Cardiac septum (tissue), 1 donor: ENCODE measurements around the gene MYOM3. TPM values are rescaled to one million over a fixed set of nuclear protein-coding genes. Genes with fewer than 3 reads are reported as not detected.
"Not testable (repeated sequence)": the region's sequence is repeated elsewhere in the genome, so short reads cannot be mapped to it uniquely, and the experiment has no call there.

Experiments used
- DNase-seq: peaks from one replicate; pipeline ENCODE4 v3.0.0-alpha.2; 2020; ENCODE audit warnings: low spot score
- intact Hi-C: fragments of 100-400 bp; cut with DNase I; formaldehyde crosslinking; loops from one replicate; pipeline ENCODE4 v1.14.0; 2022
- total RNA-seq: library from RNA; stranded (reverse); fragmentation: NEBNext Ultra II Directional; extraction: Animal tissue kit (Norgen Biotek cat#: 25700); gene quantifications from one replicate; pipeline ENCODE4 v1.2.1, GENCODE V29; 2021
- donor health status: DM: no; HTN: no; CAD: no.

The MYOM3 gene
- total RNA-seq, 1 donor from 2014 or later = 249 TPM

DNA sequence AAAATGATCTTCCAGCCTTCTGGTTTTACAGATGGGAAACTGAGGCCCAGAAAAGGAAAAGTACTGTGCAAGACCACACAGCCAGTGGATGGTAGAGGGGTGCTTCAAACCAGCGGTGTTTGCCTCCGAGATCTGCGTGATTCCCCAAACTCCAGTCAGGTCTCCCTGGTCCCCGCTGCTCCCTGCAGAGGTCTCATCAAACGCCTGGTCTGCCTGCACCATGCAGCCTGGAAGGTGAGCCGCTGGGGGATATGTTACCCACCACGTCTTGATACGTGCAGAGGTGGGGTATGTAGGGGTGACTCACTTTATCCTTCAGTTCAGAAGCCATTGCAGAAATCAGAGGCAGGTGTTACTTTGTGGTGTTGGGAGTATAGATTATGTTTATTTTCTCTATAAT is 56.3 kb downstream of the MYOM3 start:
- intact Hi-C loops = no loop called here

DNA sequence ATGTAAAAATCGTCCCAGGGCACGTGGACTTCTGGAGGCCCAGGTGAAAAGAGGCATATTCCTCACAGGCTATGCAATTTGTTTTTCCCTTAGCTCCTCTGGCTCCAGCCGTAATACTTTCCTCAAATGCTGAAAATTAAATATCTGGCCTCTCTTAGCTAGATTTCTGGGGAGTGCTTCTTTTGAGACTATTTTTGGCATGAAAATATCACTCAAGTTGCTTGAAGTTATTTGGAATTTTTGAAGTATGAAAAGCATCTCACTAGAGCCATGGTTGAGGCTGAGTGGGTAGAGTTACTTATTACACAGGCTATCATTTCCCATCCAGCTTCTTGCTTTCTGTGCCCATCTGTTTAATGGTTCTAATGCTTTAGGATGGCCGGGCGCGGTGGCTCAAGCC is 59.7 kb downstream of the MYOM3 start:
- intact Hi-C loops = no loop called here
- no peak for DNase-seq

More for the DNA sequence above, 56.3 kb downstream of the MYOM3 start:
- no peak for DNase-seq

DNA sequence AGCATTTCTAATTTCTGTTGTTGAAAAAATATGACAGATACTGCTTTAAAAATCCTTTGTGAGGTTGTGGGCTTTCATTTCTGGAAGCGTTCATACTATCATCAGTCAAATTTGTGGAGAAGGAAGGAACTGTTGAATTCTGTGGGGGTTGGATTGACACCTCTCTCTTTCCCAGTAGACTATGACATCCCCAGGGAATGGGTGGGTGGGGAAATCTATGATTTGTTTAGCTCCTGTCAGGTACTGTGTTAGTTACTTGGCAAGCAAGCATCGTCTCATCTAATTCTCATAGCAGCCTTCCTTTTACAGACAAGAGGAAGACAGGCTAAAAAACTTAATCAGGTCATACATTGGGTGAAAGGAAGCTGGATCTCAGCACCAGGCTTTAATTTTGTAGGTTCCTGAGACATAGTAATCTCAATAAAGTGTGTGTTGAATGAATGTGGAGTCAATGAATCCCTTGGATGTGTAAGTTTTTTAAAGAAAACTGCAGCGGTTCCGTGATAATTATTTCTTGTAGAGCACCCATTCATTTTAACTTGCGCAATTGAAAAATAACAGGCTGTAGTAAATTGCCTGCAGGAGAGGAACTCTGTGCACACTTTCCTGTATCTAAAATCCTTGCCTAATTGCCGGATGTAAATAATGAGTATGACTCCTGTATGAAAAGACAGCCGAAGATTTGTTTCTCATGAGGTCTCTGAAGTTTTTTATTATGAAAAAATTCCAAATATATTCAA is 60.6 kb downstream of the MYOM3 start:
- no peak for DNase-seq
- intact Hi-C loops = no loop called here

DNA sequence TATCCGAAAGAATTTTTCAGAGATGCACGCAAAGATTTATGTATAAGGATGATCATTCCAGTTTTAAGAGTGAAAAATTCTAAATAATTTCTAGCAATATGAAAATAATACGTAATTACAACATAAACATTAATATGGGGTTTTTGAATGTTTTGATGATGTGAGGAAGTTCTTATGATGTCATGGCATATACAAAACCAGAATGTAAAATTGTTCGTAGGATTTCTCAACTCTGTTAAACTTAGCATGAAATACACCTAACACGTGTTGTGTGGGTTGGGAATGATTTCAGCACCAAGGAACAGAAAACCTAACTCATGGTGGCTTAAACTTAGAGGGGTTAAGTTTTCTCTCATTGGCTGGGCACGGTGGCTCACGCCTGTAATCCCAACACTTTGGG is 62.2 kb downstream of the MYOM3 start:
- DNase-seq = no peak
- intact Hi-C loops = no loop called here

DNA sequence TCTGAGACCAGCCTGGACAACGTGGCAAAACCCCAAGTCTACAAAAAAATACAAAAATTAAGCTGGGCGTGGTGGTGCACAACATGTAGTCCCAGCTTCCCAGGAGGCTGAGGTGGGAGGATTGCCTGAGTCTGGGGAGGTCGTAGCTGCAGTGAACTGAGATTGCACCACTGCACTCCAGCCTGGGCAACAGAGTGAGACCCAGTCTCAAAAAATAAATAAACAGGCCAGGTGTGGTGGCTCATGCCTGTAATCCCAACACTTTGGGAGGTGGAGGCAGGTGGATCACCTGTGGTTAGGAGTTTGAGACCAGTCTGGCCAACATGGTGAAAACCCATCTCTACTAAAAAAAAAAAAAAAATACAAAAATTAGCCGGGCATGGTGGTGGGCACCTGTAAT is 63.0 kb downstream of the MYOM3 start:
- not testable (repeated sequence) for DNase-seq

DNA sequence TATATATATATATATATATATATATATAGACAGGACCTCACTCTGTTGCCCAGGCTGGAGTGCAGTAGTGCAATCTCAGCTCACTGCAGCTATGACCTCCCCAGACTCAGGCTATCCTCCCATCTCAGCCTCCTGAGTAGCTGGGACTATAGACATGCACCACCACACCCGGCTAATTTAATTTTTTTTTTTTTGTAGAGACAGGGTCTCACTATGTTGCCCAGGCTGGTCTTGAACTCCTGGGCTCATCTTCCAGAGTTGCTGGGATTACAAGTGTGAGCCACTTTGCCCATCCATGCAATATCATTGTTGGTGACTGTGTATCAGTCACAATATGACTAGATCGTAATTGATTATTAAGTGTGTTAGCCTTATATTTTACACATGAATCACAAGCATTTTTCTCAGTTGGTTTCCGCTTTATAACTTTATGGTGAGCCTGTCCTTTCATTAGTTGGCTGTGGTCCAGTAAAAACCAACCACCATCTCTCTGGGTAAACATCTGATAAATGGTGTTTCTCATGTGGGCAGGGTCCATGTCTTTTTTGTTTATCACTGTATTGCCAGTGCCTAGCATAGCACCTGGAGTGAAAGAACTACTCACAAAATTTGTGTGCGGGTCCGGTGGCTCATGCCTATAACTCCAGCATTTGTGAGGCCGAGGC is 63.6 kb downstream of the MYOM3 start:
- DNase-seq = no peak
- intact Hi-C loops = no loop called here

More for the DNA sequence above, 63.0 kb downstream of the MYOM3 start:
- intact Hi-C loops = not testable (repeated sequence)

DNA sequence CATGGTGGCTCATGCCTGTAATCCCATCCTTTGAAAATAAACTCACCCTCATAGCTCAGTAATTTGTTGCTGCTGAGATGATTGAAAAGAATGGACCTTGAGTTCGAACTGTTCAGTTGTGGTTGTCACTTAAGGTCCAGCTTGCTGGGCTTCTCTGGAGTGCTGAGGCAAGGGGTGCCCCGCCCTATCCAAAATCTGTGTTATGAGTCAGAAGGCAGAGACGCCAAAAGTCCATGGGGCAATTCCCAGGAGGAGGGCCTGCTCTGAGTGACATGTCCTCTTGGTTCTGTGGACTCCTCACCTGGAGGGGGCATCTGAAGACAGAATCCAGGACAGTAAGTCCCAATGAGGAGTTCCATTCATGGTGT is 64.8 kb downstream of the MYOM3 start:
- no peak for DNase-seq
- intact Hi-C loops = no loop called here

DNA sequence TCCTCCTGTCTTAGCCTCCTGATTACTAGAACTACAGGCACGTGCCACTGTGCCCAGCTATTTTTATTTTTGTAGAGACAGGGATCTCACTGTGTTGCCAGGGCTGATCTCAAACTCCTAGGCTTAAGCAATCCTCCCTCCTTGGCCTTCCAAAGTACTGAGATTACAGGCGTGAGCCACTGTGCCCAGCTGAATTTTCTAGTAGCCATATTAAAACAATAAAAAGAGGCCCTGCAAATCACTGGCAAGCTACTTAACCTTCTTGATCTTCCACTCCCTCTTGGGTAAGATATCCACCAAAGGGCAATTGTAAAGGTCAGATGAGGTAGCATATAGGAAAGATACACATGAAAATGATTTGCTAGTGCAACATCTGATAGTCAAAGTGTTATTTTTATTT is 66.2 kb downstream of the MYOM3 start:
- no peak for DNase-seq
- intact Hi-C loops = no loop called here

DNA sequence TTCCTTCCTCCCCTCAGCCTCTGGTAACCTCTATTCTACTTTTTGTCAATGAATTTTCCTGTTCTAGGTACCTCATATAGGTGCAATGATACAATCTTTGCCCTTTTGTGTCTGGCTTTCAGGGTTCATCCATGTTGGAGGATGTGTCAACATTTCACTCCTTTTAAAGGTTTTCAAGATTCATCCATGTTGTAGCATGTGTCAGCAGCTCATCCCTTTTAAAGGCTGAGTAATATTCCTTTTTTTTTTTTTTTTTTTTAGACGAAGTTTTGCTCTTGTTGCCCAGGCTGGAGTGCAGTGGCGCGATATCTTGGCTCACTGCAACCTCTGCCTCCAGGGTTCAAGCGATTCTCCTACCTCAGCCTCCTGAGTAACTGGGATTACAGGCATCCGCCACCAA is 67.3 kb downstream of the MYOM3 start:
- DNase-seq, intact Hi-C loops: not testable (repeated sequence)

DNA sequence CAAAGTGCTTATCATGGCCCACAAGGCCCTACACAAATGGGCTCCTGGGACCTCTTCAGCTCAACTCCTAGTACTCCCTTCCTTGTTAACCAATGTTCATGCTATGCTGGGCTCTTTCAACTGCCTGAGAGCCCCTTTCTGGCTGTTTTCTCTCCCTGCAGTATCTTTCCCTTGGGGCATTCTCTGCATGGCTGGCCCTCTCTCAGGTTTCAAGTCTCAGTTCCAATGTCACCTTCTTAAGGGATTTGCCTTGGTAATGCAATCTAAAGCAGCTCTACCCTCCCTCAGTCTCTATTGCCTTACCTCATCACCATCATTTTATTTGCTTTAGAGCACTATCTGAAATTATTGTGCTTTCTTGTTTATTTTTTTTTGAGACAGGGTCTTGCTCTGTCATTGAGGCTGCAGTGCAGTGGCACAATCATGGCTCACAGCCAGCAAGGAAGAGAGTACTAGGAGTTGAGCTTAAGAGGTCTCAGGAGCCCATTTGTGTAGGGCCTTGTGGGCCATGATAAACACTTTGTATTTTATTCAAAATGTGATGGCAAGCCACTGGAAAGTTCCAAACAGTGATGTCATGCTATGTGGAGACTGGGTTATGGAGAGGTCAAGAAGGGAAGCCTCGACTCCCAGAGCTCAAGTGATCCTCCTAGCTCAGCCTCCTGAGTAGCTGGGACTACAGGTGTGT is 68.4 kb downstream of the MYOM3 start:
- no peak for DNase-seq

DNA sequence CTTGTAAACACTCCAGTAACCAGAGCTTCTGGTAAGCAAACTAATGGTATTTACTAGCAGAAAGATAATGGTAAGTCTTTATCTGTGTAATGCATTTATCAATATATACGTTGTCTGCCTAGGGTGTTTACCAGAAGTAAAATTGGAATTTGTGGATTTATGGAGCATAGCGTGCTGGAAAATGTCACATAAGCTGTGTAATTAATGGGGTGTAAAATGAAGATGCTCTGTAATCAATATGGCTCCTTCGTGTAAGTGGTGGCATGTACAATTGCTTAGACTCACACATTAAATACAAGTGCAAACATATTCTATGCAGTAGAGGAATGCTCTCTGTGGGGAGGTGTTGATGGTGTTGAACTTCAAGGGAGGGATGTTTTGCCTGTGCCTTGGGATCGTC is 69.6 kb downstream of the MYOM3 start:
- DNase-seq = no peak
- intact Hi-C loops = no loop called here

More for the DNA sequence above, 68.4 kb downstream of the MYOM3 start:
- intact Hi-C loops = no loop called here

DNA sequence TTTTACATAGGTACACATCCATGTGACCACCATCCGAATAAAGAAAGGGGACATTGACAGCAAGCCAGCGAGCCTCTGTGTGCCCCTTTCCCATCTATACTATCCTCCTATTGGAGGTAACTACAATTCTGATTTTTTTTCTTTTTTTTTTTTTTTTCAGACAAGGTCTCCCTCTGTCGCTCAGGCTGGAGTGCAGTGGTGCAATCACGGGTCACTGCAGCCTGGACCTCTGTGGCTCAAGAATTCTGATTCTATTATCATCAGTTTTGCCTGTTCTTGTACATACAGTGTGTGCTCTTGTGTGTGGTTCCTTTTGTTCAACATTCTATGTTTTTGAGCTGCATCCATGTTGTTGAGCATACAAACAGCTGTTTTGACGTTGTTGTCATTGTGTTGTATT is 75.8 kb downstream of the MYOM3 start:
- no peak for DNase-seq
- intact Hi-C loops = no loop called here

DNA sequence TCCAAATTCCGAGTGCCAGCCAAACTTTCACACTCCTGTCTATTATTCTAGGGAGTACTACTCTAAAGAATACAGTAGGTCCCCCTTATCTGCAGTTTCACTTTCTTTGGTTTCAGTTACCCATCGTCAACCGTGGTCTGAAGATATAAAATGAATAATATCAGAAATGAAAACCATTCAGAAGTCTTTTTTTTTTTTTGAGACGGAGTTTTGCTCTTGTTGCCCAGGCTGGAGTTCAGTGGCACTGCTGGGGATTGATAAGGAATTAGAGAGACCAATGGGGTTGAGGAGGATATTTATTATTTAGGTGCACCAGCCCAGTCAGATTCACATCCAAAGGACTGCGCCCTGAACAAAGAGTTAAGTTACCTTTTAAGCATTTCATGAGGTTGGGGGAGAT is 79.0 kb downstream of the MYOM3 start:
- no peak for DNase-seq
- intact Hi-C loops = no loop called here

DNA sequence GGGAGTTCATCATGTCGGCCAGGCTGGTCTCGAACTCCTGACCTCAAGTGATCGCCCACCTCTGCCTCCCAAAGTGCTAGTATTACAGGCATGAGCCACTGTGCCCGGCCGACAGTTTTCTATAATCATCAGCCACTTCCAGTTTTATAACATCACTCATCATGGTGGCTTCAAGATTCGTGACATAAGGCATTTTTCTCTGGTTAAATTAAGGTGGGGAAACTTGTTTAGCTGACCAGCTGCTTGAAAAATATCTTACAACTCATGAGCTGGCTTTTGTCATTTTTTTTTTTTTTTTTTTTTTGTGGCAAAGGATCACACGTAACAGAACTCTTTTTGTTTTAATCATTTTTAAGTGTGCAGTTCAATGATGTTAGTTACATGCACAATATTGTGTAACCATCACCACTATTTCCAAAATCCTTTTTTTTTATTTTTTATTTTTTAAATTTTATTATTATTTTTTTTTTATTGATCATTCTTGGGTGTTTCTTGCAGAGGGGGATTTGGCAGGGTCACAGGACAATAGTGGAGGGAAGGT is 80.9 kb downstream of the MYOM3 start:
- intact Hi-C loops, DNase-seq: not testable (repeated sequence)

DNA sequence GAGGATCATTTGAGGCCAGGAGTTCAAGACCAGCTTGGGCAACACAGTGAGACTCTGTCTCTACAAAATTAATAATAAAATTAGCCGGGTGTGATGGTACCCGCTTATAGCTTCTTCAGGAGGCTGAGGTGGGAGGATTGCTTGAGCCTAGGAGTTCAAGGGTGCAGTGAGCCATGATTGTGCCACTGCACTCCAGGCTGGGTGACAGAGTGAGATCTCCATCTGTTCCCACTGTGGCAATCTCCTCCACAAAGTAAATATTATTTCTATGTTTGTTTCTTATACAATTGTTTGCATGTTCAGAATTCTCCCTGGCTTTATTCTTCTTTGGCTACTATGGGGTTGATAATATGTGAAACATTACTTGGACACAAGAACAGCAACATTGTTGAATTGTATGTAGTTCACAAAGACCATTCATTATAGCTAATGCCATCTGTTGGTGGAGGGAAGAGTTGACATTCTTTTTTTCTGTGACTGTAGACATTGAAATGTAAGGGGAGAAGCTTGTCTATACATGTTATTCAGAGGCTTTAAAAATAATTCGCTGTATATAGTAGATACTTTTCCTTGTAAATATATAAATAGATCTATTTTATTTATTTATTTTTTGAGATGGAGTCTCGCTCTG is 84.0 kb downstream of the MYOM3 start:
- intact Hi-C loops = loop anchor here (5.0 kb wide), 2 partner anchors 161 to 216 kb away; partner anchors contain the start of gene FUCA1

DNA sequence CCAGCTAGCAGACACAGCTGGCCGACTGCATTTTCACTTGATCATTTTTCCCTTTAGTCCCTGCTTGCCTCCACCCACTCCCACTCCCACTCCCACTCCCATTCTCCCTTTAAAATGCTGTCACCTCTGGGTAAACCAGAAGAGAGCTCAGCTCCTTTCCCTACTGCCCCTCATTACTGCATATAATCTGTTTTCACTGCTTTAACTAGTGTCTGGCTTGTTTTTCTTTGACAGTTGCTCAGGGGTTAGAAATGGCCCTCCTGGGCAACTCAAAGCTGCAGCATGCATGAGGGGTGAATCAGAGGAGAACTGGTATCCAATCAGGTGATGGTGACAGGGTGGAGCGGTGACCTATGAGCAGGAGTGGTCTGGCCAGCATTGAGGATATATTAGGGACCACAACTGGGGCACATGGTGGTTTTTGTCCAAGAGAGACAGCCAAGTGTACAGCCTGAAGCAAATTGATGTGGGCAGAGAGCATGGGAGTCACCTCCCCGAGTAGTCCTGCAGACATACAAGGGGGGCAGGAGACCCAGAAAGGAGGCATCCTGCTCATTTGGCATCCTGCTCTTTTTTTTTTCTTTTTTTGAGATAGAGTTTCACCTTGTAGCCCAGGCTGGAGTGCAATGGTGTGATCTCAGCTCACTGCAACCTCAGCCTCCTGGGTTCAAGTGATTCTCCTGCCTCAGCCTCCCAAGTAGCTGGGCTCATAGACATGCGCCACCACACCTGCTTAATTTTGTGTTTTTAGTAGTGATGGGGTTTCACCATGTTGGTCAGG is 89.2 kb downstream of the MYOM3 start:
- intact Hi-C loops = loop anchor here (2.0 kb wide), 1 partner anchor 102 kb away; no protein-coding TSS in a partner anchor

More for the DNA sequence above, 84.0 kb downstream of the MYOM3 start:
- no peak for DNase-seq

DNA sequence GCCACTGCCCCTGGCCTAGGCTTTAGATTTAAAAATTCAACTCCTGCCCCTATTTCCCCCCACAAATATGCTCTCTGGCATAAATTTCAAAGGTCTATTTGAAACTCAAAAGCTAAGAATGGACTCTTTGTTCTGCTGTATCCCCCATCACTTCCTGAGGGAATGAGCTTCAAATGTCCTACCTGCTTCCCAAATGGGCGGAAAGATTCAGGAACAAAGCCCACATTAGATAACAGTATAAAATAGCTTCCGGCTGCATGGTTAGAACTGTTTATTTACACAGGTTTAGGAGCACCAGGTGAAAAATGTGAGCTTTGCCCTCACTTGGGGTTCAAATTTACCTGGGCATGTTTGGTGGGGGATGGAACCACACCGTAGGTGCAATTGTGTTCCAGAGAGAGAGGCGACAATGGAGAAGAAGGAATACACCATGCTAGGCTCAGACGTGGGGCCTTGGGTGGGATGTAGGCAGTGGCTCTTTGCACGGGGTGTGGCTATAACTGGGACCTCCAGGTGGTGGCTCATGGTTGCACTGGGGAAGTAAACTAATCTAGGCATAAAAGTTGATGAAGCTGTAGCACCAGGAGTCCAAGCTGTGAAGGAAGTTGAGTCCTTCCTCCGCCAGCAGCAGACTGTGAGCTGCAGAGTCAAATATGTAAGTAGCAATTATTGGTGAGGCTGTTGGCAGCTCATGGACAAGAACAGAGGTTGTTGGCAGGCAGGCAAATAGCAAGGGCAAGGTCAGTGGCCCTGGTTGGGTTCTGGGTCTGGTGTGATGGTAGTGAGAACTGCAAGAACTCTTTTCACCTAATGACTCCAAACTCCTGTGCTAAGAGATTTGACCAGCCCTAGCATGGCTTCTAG is 90.3 kb downstream of the MYOM3 start:
- intact Hi-C loops = loop anchor here (2.0 kb wide), 2 partner anchors 63 to 101 kb away; partner anchors contain the start of gene PNRC2
- DNase-seq = no peak

More for the DNA sequence above, 89.2 kb downstream of the MYOM3 start:
- no peak for DNase-seq

DNA sequence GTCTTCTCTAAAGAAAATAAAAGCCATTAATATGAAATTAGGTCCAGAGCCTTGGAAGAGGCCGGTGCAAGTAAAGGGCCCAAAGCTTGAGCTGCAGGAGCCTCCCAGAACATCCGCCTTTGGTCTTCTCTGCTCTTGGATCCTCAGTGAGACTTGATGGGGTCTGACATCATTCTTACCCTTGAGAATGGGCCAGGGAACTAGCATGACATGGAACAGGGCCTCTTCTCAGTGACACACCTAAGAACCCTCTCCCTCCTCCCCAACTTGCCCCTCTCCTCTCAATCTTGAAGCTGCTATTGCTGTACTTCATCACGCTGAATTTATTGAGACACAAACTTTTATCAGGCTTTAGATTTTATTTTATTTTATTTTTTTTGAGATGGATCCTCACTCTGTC is 91.5 kb downstream of the MYOM3 start:
- DNase-seq = no peak
- intact Hi-C loops = loop anchor here (2.0 kb wide), 1 partner anchor 62 kb away; the partner anchor contains the start of gene PNRC2
